Fibroblast of skin of left biceps (primary cell): ENCODE data around the gene TMEM30B.
"Not testable (repeated sequence)": the region's sequence is repeated elsewhere in the genome, so short reads cannot be mapped to it uniquely, and the experiment has no call there.

Experiments
- DNase-seq, 2 experiments: peaks; one replicate each; pipeline ENCODE4 v3.0.0-alpha.2; 2013; ENCODE audit warnings: low read depth in 2 of 2

Gene TMEM30B, protein sequence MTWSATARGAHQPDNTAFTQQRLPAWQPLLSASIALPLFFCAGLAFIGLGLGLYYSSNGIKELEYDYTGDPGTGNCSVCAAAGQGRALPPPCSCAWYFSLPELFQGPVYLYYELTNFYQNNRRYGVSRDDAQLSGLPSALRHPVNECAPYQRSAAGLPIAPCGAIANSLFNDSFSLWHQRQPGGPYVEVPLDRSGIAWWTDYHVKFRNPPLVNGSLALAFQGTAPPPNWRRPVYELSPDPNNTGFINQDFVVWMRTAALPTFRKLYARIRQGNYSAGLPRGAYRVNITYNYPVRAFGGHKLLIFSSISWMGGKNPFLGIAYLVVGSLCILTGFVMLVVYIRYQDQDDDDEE

GRCh38 chr14:61281186-61281947 lies at the start of gene TMEM30B:
TMEM30B (minus strand) TSS chr14:61281338; CDS start chr14:61281147, 191 bp downstream.
- DNase-seq, result no peak

- DNase-seq, result no peak
These were observed 49.4 kb upstream of the TMEM30B start for GRCh38 chr14:61330511-61330910.

GRCh38 chr14:61329478-61330051 lies 48.4 kb upstream of the TMEM30B start:
- DNase-seq, result no peak

GRCh38 chr14:61328626-61329262 lies 47.6 kb upstream of the TMEM30B start:
- DNase-seq, result no peak

- no peak for DNase-seq
These were observed 45.7 kb upstream of the TMEM30B start for GRCh38 chr14:61326847-61327246.

- DNase-seq, result no peak
These were observed 45.0 kb upstream of the TMEM30B start for GRCh38 chr14:61326146-61326545.

DNA sequence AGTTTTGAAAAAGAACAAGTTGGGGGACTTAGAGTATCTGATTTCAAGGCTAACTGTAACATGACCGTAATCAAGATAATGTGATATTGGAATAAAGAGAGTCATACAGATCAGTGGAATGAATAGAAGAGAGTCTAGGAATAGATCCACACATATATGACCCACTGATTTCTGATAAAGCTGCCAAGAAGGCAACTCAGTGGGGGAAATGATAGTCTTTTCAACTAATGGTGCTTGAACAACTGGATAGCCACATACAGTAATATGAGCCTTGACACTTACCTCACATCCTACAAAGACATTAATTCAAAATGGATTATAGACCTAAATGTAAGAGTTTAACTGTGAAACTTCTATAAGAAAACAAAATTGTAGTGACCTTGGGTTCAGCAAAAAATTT lies 44.0 kb upstream of the TMEM30B start:
- DNase-seq, result no peak

DNA sequence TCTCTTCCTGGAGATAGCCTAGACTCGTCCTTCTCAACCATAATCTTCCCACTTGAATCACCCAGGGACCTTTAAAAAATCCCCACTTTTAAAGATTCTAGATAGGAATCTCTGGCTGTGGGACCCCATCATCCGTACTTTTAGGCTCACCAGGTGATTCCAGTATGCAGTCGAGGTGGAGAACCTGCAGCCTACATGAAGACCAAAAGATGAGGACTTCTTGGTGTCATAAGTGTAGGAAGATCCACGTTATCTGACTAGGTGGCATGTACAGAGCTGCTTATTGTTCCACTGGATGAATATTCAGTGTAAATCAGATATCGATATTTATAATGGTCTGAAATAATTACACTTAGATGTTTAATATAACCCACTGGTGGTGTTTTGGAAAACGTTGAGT lies 42.8 kb upstream of the TMEM30B start:
- DNase-seq, result no peak

- no peak for DNase-seq
These were observed 41.7 kb upstream of the TMEM30B start for GRCh38 chr14:61322799-61323290.

DNA sequence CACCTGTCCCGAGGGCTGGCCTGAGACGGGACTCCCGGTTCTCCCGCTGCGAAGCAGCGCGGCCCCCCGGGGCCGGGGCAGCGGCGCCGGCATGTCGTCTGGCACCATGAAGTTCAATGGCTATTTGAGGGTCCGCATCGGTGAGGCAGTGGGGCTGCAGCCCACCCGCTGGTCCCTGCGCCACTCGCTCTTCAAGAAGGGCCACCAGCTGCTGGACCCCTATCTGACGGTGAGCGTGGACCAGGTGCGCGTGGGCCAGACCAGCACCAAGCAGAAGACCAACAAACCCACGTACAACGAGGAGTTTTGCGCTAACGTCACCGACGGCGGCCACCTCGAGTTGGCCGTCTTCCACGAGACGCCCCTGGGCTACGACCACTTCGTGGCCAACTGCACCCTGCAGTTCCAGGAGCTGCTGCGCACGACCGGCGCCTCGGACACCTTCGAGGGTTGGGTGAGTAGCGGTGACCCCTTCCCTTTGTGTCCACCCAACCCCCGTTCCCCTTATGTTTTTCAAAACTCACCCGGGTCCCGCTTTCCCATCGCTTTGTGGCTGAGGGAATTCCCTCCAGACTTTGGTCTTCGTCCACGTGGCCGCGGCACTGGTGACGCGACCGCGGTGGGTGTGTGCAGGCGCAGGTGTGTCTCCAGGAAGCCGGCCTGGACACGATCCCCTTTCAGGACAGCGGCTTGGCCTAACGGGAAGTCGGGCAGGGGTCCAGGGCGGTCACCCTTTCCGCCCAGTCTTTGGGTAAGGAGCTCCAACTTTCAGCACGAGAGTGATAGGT lies 41.1 kb upstream of the TMEM30B start:
- DNase-seq, result no peak

GRCh38 chr14:61321385-61322010 lies 40.4 kb upstream of the TMEM30B start, which contains the start of gene PRKCH:
PRKCH (plus strand) TSS chr14:61321579; CDS start chr14:61322102, 523 bp downstream.
- no peak for DNase-seq

DNA sequence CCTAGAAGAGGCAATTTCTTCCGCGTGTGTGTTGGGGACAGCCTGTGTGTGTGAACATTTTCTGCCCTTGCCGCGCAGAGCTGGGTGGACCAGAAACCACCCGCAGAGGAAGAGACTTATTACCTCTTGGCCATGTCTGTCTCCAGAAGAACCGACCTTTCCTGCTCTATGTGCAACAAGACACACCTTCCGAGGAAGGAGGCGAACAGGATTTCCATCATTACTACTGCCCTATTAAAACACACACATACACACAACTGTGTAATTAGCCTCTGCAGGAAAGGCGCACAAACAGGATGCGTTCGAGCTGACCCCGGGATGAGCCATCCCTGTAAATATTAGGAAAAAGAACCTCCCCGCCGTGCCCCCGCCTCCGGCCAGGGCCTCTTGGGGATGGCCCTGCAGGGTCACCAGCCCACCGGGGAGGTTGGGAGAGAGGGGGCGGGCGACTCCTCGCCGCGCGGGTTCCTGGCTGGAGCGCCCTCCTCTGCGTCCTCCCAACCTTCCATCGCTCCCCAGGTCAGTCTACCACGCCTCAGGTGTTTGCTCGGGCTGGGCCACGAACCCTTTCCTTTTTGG lies 39.8 kb upstream of the TMEM30B start:
- DNase-seq, result no peak

DNA sequence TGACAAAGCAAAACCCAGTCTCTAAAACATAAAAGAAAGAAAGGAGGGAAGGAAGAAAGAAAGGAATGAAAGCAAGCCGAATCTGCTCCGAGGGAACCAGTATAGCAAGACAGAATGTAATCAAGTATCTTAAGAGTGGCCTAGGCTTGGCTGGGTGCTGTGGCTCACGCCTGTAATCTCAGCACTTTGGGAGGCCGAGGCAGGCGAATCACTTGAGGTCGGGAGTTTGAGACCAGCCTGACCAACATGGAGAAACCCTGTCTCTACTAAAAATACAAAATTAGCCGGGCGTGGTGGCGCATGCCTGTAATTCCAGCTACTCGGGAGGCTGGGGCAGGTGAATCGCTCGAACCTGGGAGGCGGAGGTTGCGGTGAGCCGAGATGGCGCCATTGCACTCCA lies 39.0 kb upstream of the TMEM30B start:
- DNase-seq, result not testable (repeated sequence)

DNA sequence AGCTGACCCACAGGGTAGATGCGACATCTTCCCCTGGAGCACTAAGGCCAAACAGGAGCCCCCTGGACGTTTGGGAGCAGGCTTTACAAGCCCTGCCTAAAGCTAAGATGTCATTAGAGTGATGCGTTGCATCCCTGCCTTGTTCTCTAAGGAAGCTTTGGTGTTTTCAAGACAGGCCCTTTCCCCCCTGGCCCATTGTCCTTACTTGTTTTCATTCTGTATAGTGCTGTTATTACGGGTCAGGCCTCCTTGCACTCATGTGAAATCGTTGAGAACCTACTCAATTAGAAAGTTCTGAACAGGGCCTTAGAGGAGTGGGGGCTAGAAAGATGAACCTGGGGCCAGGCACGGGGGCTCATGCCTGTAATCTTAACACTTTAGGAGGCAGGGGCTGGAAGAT lies 38.6 kb upstream of the TMEM30B start:
- DNase-seq, result no peak

DNA sequence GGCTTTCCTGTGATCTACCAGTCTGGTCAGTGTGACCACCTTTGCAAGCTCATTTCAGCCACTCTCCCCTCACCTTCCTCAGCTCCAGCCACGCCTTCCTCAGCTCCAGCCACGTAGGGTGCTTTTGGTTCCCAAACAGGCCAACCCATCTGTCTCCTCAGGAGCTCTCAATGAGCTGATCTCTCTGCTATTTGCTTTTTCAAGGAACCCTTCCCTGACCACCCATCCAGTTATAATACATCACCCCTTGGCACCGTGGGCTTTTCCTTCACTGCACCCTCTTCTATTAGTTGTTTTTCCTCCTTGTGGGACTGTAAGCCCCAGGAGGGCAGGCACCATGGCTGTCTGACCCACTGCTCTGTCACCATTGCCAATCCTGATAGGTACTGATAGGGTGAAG lies 37.9 kb upstream of the TMEM30B start:
- DNase-seq, result no peak

DNA sequence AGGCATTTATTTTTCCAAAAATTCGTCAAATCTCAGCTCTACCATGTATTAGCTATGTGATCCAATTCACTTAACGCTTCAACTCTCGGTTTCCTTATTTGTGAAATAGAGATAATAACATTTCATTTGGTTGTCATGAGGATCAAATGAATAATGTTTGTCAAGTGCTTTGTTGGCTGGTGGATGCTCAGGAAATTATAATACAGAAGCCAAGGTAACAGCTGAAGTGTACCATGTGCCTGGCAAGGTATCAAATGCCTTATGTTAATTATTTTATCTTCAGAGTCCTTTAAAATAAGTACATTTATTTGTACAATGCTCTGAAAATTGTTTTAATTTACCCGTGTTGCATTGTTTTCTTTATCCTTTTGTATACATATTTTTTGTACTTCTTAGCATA lies 34.2 kb upstream of the TMEM30B start:
- DNase-seq, result no peak

- not testable (repeated sequence) for DNase-seq
These were observed 27.6 kb upstream of the TMEM30B start for GRCh38 chr14:61308701-61309100.

GRCh38 chr14:61308198-61308597 lies 27.1 kb upstream of the TMEM30B start:
- DNase-seq, result no peak

- no peak for DNase-seq
These were observed 23.6 kb upstream of the TMEM30B start for GRCh38 chr14:61304688-61305087.

- no peak for DNase-seq
These were observed 19.6 kb upstream of the TMEM30B start for GRCh38 chr14:61300754-61301153.
